ENCODE measurements around the gene PADI6.

The PADI6 gene

DNA sequence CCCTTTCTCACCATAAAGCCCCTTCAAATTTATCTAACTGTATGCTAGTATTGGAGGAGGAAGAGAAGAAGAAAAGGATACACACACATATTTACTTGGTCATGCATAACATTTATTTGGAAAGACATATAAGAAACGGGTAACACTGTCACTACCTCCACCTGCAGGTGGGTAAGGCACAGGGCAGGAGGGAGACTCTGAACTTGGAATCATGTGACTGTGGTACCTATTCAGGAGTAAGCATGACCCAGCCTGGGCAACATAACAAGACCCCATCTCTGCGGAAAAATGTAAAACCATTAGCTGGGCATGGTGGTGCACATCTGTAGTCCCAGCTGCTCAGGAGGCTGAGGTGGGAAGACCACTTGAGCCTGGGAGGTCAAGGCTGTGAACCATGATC, 1.4 kb upstream of the PADI6 start:
- Histone ChIP-seq H3K4me1 (ENCODE audit: low read length) (0 out of 2 replicates have a peak, but pooled peaks cover under 1% of the 10 kb centered on the region), H3K4me2 (ENCODE audit: low read length) (no peak overlapping the region), H3K27ac (ENCODE audit: low read length) (no peak overlapping the region), H3K27me3 (ENCODE audit: low read depth, low read length) (0 out of 2 replicates have a peak, but pooled peaks cover 6% of the 10 kb centered on the region), H3K9ac (ENCODE audit: low read length) (no peak overlapping the region), H2AFZ (ENCODE audit: low read depth, low read length) (no peak overlapping the region), H3K79me2 (ENCODE audit: low read length) (no peaks in the 10 kb centered on the region), H3K4me3 (ENCODE audit: low read length) (no peak overlapping the region), H3K9me3 (ENCODE audit: insufficient read depth, low read length) (no peaks in the 10 kb centered on the region), H3K36me3 (replicated peaks; ENCODE audit: low read depth, low read length) (no peaks in the 10 kb centered on the region), H4K20me1 (ENCODE audit: insufficient read depth, low read length) (no peaks in the 10 kb centered on the region)
- TF ChIP-seq EZH2phosphoT487 (IDR thresholded peaks at IDR 0.05; ENCODE audit: low read depth) = no peak
- TF ChIP-seq, protein P1, sequence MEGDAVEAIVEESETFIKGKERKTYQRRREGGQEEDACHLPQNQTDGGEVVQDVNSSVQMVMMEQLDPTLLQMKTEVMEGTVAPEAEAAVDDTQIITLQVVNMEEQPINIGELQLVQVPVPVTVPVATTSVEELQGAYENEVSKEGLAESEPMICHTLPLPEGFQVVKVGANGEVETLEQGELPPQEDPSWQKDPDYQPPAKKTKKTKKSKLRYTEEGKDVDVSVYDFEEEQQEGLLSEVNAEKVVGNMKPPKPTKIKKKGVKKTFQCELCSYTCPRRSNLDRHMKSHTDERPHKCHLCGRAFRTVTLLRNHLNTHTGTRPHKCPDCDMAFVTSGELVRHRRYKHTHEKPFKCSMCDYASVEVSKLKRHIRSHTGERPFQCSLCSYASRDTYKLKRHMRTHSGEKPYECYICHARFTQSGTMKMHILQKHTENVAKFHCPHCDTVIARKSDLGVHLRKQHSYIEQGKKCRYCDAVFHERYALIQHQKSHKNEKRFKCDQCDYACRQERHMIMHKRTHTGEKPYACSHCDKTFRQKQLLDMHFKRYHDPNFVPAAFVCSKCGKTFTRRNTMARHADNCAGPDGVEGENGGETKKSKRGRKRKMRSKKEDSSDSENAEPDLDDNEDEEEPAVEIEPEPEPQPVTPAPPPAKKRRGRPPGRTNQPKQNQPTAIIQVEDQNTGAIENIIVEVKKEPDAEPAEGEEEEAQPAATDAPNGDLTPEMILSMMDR (IDR thresholded peaks at IDR 0.05; ENCODE audit: low read depth, low read length) = peak; percentile 34; the same call in 1 of the 2 replicates

DNA sequence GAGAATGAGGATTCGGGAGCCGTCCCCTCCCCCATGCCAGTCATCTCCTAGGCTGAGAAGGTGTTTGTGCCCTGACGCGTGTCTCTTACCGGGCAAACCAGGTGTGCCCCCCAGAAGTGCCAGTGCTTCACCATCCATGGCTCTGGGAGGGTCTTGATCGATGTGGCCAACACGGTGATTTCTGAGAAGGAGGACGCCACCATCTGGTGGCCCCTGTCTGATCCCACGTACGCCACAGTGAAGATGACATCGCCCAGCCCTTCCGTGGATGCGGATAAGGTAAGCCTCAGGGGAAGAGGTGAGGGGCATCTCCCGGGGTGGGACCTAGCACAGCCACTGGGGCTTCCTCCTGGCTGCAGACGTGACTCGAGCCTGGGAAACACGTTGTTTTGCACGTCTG, 959 bp downstream of the PADI6 start:
- H3K4me3 ChIP-seq (ENCODE audit: low read length) = no peak overlapping the region
- H4K20me1 ChIP-seq (ENCODE audit: insufficient read depth, low read length) = no peaks in the 10 kb centered on the region
- H3K9ac ChIP-seq (ENCODE audit: low read length) = no peak overlapping the region
- no peaks in the 10 kb centered on the region for H3K36me3 ChIP-seq (replicated peaks; ENCODE audit: low read depth, low read length)
- 0 out of 2 replicates have a peak, but pooled peaks cover 2% of the 10 kb centered on the region for H3K4me1 ChIP-seq (ENCODE audit: low read length)
- TF ChIP-seq, protein P1 (IDR thresholded peaks at IDR 0.05; ENCODE audit: low read depth, low read length) = no peak
- no peak for TF ChIP-seq EZH2phosphoT487 (IDR thresholded peaks at IDR 0.05; ENCODE audit: low read depth)
- H3K79me2 ChIP-seq (ENCODE audit: low read length) = no peaks in the 10 kb centered on the region
- H2AFZ ChIP-seq (ENCODE audit: low read depth, low read length) = no peak overlapping the region
- no peaks in the 10 kb centered on the region for H3K9me3 ChIP-seq (ENCODE audit: insufficient read depth, low read length)
- H3K27me3 ChIP-seq (ENCODE audit: low read depth, low read length) = 0 out of 2 replicates have a peak, but pooled peaks cover 6% of the 10 kb centered on the region
- H3K4me2 ChIP-seq (ENCODE audit: low read length) = no peak overlapping the region
- H3K27ac ChIP-seq (ENCODE audit: low read length) = no peak overlapping the region

DNA sequence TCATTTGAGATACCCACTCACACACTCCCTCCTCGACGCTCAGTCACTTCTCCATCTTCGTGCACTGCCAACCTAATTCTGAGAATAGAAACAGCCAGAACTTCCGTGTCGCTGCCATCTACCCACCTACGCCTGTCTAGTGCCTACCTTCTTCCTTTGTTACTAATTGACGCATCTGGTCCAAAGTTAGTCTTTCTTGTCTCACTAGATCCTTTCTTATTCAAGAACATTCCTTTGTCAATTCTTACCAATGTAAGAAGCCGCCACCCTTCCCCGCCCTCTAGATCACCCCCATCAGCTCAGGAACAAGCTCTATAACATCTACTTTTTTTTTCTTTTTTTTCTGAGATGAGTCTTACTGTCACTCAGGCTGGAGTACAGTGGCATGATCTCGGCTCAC, 3.7 kb downstream of the PADI6 start:
- Histone ChIP-seq H3K4me3 (ENCODE audit: low read length) (no peak overlapping the region), H3K27ac (ENCODE audit: low read length) (no peak overlapping the region), H4K20me1 (ENCODE audit: insufficient read depth, low read length) (no peaks in the 10 kb centered on the region), H3K9me3 (ENCODE audit: insufficient read depth, low read length) (no peaks in the 10 kb centered on the region), H3K27me3 (ENCODE audit: low read depth, low read length) (0 out of 2 replicates have a peak, but pooled peaks cover 10% of the 10 kb centered on the region), H3K4me1 (ENCODE audit: low read length) (0 out of 2 replicates have a peak, but pooled peaks cover 2% of the 10 kb centered on the region), H2AFZ (ENCODE audit: low read depth, low read length) (no peak overlapping the region), H3K4me2 (ENCODE audit: low read length) (0 out of 2 replicates have a peak overlapping the region, but pooled peaks have one; percentile 5), H3K79me2 (ENCODE audit: low read length) (no peaks in the 10 kb centered on the region), H3K36me3 (replicated peaks; ENCODE audit: low read depth, low read length) (no peaks in the 10 kb centered on the region), H3K9ac (ENCODE audit: low read length) (no peak overlapping the region)
- TF ChIP-seq EZH2phosphoT487 (IDR thresholded peaks at IDR 0.05; ENCODE audit: low read depth) = no peak
- TF ChIP-seq, protein P1 (IDR thresholded peaks at IDR 0.05; ENCODE audit: low read depth, low read length) = no peak

DNA sequence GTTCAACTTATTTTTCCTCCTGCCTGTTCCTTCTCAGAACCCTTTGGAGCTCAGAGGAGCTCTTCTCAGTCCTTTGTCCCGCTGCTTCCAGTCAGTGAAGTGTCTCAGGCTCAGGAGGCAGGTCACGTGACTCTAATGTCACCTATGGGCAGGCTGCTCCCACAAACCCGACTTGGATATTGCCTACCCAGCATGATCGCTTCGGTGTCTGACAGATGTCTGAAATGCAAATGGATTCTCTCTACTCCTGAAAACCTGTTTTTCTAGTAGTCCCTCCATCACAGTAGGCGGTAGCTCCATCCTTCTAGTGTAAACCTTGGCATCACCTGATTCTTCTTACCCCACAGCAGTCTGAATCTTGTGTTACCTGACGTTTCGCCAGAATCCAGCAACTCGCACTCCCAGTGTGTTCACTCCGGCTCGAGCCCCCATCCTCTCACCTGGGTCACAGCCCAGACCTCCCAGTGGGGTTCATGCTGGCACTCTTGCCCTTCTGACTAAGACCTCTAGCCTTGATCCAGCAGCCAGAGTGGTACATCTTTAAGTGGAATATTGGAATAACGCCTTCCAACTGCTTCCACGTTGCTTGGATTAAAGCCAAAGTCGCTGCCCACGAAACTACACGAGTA, 5.4 kb downstream of the PADI6 start:
- Histone ChIP-seq H2AFZ (ENCODE audit: low read depth, low read length) (no peak overlapping the region), H3K9me3 (ENCODE audit: insufficient read depth, low read length) (no peaks in the 10 kb centered on the region), H3K36me3 (replicated peaks; ENCODE audit: low read depth, low read length) (no peaks in the 10 kb centered on the region), H3K79me2 (ENCODE audit: low read length) (no peaks in the 10 kb centered on the region), H3K9ac (ENCODE audit: low read length) (no peak overlapping the region), H3K4me3 (ENCODE audit: low read length) (no peak overlapping the region), H4K20me1 (ENCODE audit: insufficient read depth, low read length) (no peaks in the 10 kb centered on the region), H3K4me2 (ENCODE audit: low read length) (no peak overlapping the region), H3K27me3 (ENCODE audit: low read depth, low read length) (0 out of 2 replicates have a peak, but pooled peaks cover 4% of the 10 kb centered on the region), H3K4me1 (ENCODE audit: low read length) (0 out of 2 replicates have a peak, but pooled peaks cover 2% of the 10 kb centered on the region), H3K27ac (ENCODE audit: low read length) (no peak overlapping the region)
- TF ChIP-seq, protein P1 (IDR thresholded peaks at IDR 0.05; ENCODE audit: low read depth, low read length) = no peak
- no peak for TF ChIP-seq EZH2phosphoT487 (IDR thresholded peaks at IDR 0.05; ENCODE audit: low read depth)

Measured in OCI-LY3 (cell line).